ENCODE results near the gene SYK.

Gene SYK

DNA sequence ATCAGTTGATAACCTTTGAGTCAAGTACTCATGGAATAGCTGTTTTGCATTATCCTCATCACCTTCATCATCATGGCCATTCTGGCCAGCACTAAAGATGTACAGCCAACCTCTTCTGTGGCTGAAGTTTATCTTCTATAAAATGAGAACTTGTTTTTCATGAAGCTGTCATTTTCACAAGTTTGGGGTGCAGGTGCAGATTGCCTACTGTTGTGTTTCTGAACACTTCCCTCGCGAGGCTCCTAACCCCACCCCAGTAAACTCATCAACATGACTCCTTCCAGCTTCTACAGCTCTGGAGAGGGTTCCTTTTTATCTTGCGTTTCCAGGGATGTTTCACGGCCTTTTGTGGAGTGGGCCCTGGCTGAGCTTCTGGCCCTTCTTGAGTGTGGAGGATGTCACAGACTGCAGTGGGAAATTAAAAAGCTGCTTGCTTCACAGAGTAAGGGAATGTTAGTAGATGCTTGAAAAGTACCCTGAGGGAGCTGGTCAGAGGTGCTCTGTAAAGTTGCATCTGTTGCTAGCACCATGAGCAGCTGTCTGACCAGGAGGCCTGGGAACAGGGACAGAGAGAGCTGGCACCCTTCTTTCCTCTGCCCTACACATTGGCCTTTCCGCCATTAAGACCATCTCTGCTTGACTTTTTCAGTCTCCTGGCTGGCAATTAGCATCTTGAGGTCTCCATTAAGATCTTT is 24.9 kb downstream of the SYK start:
- DNase-seq = no peak

DNA sequence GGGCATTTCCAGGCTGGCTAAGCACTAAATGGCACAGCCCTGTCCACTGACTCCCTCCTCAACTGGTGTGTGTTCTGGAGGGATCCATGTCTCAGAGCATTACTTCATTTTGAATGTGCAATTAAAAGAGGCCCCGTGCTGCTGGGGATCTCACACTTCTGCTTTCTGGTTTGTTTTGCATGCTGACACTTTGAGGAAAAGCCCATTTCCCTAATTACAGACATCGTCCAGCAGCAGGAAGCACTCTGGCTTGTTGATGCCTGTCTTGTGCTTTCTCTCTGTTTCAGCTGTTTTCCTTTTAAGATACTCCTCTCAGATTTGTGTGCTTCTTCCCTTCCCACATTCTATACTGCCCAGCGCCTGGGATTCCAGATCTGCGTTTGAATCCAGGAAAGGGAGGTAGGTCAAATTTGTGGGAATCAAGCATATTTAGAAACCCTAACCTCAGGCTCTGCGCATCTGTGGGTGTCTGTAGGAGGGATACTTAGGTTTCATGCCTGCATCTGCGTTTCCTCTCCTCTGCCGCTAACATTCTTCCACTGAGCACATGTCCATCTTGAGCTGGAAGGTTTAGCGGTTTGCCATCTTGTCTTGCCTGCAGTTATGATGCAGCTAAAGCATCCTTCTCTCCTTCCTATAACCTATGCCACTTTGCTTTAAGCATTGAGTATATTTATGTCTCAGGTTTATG is 25.7 kb downstream of the SYK start:
- no peak for DNase-seq

GRCh38 chr9:90830051-90830450 is 28.4 kb downstream of the SYK start:
- DNase-seq = no peak

DNA sequence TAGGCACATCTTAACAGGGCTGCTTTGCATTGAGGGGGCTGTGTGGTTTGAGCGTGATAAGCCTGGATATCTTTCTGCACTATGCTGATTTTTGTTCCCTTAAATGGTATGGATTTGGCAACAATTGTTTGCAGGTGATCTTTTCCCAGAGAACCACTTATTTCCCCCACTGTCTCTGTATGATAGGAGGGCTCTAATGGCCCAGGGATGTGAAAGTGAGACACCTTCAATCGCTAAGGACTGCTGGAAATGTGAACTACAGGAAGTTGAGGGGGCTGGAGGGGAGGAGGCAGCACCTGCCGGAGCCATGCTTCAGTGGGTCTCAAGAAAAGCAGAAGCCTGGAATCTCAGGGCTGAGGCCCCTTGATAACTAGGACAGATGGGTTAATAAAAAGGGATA is 29.4 kb downstream of the SYK start:
- no peak for DNase-seq

- DNase-seq = no peak
These were observed 30.6 kb downstream of the SYK start for GRCh38 chr9:90832261-90832660.

- no peak for DNase-seq
These were observed 33.4 kb downstream of the SYK start for GRCh38 chr9:90834828-90835595.

DNA sequence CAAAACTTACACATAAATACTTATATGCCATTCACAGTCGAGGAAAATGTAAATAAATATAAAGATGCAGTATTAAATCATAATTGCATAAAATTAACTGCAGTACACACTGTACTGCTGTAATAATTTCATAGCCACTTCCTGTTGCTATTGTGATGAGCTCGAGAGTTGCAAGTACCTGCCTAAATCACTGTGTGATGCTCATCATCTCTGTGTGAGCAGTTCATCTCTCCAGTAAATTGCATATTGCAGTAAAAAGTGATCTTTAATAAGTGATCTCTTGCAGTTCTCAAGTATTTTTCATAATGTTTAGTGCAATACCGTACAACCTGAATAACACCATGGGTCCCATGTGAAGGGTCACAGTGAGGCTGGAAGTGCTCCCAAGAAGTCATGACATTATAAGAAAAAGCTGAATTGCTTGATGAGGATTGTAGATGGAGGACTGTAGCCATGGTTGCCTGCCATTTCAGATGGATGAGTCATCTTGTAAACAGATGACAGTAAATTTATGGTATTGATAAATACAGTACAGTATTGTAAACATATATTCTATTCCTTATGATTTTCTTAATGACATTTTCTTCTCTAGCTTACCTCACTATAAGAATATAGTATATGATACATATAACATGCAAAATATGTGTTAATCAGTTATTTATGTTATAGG is 34.9 kb downstream of the SYK start:
- no peak for DNase-seq

DNA sequence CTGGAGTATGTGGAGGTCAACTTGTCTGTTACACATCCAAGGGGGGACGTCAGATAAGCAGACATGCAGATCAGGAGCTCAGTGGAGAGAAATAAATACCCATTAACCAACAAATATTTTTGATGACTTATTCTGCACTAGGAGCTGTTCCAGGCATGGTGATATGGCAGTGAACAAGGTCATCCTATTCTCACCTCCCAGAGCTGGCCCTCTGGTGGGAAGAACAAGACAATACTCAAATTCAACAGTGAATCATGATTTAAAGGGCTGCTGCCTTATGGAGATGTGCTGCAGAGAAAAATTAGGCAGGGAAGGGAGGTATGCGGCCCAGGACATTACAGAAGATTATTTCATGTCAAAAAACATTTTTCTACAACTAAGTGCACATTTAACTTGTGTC is 36.5 kb downstream of the SYK start:
- DNase-seq = no peak

DNA sequence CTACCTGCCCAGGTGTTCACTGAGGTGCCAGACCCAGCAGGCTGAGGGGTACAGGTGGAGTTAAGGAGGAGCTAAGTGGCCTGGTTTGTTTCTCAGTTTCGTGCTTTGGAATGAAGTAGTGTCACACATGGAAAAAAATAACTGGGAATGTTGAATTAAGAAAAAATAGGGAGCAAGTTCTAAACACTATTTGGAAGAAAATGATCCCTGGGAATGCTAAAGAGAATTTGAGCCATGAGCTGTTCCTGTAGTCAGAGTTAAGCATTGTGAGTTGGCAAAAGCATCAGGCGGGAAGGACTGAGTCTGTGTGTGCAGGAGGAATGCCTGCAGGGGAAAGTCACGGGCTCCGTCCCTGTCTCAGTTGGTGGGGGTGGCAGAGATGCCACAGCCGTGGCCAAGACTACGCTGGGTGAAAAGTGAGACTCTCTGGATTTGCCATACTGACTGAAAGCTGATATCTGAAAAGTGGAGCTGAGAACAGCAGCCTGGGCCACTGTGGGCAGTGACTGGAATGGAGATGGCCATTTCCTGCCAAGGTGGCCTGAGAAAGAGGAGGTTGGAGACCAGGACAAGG is 37.0 kb downstream of the SYK start:
- DNase-seq = no peak

DNA sequence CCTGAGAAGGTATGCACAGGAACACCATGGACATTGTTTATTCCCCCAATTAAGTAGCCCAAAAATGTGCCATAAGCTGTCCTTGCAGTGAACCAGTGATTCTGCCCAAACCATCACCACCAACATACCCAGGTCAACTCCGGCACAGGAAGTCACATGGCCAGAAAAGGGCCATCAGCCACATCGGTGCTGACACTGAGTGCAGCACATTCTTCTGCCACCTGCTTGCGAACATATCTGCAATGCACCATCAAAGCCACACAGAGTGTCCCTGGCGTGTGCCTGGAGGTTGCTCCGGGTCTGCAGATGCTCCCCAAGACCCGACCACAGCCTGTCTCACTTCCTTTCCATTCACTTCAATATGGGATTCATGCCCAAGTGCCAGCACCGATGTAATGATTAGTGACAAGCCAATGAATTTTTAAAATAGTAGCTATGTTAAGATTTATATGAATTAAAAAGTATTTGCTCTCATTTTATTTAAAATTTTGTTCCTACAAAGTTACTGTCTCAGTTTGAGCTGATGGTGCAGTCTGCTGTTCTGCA is 37.6 kb downstream of the SYK start:
- no peak for DNase-seq

GRCh38 chr9:90840696-90841095 is 39.1 kb downstream of the SYK start:
- no peak for DNase-seq

DNA sequence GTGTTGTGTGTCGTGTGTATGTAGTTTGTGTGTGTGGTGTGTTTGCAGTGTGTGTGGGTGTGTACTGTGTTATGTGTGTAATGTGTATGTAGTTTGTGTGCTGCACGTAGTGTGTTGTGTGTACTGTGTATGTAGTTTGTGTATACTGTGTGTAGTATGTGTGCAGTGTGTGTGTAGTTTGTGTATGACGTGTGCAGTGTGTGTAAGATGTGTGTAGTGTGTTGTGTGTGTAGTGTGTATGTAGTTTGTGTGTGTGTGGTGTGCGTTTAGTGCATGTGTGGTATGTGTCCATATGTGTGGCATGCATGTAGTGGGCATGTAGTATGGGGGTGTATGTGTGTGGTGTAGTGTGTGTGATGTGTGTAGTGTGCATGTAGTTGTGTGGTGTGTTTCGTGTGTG is 39.6 kb downstream of the SYK start:
- DNase-seq = no peak

- DNase-seq = no peak
These were observed 40.0 kb downstream of the SYK start for GRCh38 chr9:90841615-90842014.

DNA sequence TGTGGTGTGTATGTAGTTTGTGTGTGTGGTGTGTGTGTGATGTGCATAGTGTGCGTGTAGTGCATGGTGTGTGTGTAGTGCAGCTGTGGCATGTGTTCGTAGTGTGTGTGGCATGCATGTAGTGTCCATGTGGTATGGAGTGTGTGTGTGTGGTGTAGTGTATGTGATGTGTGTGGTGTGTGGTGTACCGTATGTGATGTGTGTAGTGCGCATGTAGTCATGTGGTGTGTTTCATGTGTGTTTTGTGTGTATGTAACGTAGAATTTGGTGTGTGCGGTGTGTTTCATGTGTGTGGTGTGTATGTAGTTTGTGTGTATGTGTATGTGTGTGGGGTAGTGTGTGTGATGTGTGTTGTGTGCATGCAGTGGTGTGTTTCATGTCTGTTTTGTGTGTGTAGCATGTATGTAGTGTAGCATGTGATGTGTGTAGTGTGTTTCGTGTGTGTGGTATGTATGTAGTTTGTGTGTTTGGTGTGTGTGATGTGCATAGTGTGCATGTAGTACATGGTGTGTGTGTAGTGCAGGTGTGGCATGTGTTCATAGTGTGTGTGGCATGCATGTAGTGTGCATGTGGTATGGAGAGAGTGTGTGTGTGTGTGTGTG is 40.7 kb downstream of the SYK start:
- no peak for DNase-seq

GRCh38 chr9:90842996-90843395 is 41.4 kb downstream of the SYK start:
- no peak for DNase-seq

DNA sequence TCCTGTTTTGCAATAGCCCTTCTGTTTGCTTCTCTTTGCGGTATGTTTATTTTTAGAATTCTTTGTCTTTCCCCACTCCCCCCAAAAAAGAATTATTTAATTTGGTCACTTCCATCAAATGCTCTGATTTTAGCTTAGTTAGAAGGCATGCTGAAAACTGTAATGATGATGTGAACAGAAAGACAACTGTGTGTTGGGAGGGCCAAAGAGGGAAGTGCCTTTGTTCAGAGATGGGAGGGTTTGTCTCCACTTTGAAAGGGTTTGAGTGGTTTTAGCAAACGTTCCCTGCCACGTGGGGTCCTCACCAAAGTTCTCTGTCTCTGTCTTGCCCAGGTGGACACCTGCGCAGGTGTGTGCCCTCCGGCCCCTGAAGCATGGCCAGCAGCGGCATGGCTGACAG is 41.9 kb downstream of the SYK start:
- DNase-seq = no peak

- DNase-seq = no peak
These were observed 42.7 kb downstream of the SYK start for GRCh38 chr9:90844326-90844725.

DNA sequence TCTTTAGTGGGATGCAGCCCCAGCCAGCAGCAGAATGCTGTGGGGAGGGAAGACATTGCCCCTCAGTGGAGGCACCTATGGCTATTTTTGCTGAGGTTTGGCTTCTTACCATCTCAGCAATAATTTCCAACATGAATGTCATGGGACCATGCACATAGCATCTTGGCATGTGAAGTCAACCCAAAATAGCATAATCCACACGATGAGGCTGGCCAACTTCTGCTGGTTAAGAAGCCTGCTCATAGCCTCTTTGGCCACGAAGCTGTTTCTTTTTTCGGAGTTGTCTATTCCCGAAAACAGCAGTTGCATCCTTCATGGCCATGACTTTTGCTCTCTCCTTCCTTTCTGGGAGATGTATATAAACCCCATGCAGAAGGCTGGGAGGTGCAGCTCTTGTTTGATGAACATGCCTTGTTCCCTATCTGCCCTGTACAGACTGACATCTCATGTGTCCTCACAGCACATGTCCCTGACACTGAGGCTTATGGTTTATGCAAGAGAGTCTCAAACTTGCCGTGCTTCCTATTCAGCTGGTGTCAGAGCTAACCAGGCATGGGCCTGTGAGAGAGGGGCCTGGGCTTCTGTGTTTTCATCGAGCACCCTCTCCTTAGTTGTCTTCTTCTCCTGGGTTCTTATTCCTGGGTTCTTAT is 45.3 kb downstream of the SYK start:
- no peak for DNase-seq

GRCh38 chr9:90847971-90848370 is 46.4 kb downstream of the SYK start:
- DNase-seq = no peak

DNA sequence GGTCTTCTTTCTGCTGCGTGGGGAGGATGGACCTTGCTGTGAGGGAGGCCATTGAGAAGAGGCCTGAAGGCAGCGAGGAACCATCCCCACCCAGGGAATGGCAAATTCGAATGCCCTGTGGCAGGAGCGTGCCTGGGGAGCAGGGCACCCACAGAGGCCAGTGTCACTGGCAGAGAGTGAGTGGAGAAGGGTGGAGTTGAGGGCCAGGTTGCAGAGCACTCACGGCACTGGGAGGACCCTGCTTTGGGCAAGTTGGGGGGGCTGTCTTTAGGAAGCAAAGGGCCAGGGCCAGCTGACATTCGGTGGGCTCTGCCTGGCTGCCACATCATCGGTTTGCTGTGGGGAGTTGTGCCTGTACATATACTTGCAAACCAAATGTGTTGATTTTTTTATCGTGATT is 47.2 kb downstream of the SYK start:
- no peak for DNase-seq

DNA sequence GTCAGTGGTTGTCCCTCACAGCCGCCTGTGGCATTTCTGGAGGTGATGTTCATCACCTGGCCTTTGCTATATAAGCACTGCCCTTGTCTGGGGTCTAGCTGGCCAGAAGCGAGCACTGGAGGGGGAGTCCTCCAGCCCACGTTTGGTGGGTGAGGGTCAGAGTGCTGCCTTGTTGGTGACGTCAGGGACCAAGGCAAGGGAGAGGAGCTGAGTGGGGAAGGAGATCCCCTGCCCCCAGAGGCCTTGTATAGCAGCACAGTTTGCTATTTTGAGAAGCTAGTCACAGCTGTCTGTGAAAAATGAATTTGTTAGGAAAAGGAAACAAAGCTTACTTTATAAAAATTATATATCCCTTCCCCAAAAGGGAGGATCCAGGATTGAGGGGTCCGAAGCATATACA is 49.8 kb downstream of the SYK start:
- no peak for DNase-seq

GRCh38 chr9:90853945-90854344 is 52.3 kb downstream of the SYK start:
- DNase-seq = no peak

Data from NCI-H2107 (cell line).